HepG2 (cell line): ENCODE measurements around the gene PLK5.

Source experiments
- CAMTA2 ChIP-seq: sonication (generic); formaldehyde crosslinking; IDR thresholded peaks from 2 replicates; pipeline ENCODE4 v1.4.0; 2020; ENCODE audit warnings: mild to moderate bottlenecking, missing genetic modification reagents, borderline replicate concordance
- CBX5 ChIP-seq: sonication (generic); formaldehyde crosslinking; IDR thresholded peaks from 2 replicates; pipeline ENCODE4 v1.4.0; 2020; ENCODE audit warnings: missing genetic modification reagents, borderline replicate concordance
- CTCF ChIP-seq: sonication (generic); formaldehyde crosslinking; IDR thresholded peaks from 2 replicates; pipeline ENCODE4 v1.5.0; 2020; ENCODE audit warnings: mild to moderate bottlenecking, missing genetic modification reagents, moderate library complexity
- E2F1 ChIP-seq: sonication (generic); formaldehyde crosslinking; IDR thresholded peaks from 2 replicates; pipeline ENCODE4 v1.5.0; 2020; ENCODE audit warnings: missing genetic modification reagents
- HCFC1 ChIP-seq: fragments of 150-350 bp; IDR thresholded peaks from 2 replicates; pipeline ENCODE4 v1.6.1; 2014; ENCODE audit warnings: low read depth, low read length
- HNF4G ChIP-seq, 2 experiments: sonication (generic) in 1 of 2; formaldehyde crosslinking in 1 of 2; IDR thresholded peaks; 2 replicates each; pipeline versions ENCODE4 v1.4.0 to v1.6.1; 2011 to 2020; ENCODE audit warnings: borderline replicate concordance in 2 of 2, low read depth in 2 of 2, mild to moderate bottlenecking in 2 of 2, low read length in 1 of 2, missing genetic modification reagents in 1 of 2, moderate library complexity in 1 of 2
- NFE2L1 ChIP-seq: sonication (generic); formaldehyde crosslinking; IDR thresholded peaks from 2 replicates; pipeline ENCODE4 v1.4.0; 2020; ENCODE audit warnings: missing genetic modification reagents, mild to moderate bottlenecking, borderline replicate concordance
- PPARG ChIP-seq: conservative IDR thresholded peaks from 2 replicates; pipeline ENCODE4 v1.6.1; 2016; ENCODE audit warnings: missing biosample characterization, missing genetic modification reagents
- SIN3B ChIP-seq: fragments of 150-350 bp; IDR thresholded peaks from 2 replicates; pipeline ENCODE4 v1.6.1; 2014; ENCODE audit warnings: low read length
- ZBTB21 ChIP-seq: sonication (generic); formaldehyde crosslinking; IDR thresholded peaks from 2 replicates; pipeline ENCODE4 v1.4.0; 2020; ENCODE audit warnings: missing genetic modification reagents
- ZBTB49 ChIP-seq: sonication (generic); formaldehyde crosslinking; IDR thresholded peaks from 2 replicates; pipeline ENCODE4 v1.4.0; 2020; ENCODE audit warnings: missing genetic modification reagents, borderline replicate concordance

GRCh38 chr19:1478934-1479707, 44.8 kb upstream of the PLK5 start, which contains the start of gene C19orf25:
- 0 out of 2 replicates have a peak, but pooled peaks have one; percentile 62 for TF ChIP-seq CAMTA2 (CRISPR knock-in tag)
- no peak for TF ChIP-seq ZBTB21 (CRISPR knock-in tag)
- peak; percentile 37; the same call in 1 of the 2 replicates for TF ChIP-seq HCFC1
- TF ChIP-seq ZBTB49 (CRISPR knock-in tag), result no peak
- no peak for TF ChIP-seq HNF4G (IDR thresholded peaks at IDR 0.05; ENCODE audit: borderline replicate concordance, low read depth, low read length)
- peak; percentile 29; the same call in 1 of the 2 replicates for TF ChIP-seq HNF4G (CRISPR knock-in tag; IDR thresholded peaks at IDR 0.05; ENCODE audit: borderline replicate concordance, low read depth)
- TF ChIP-seq PPARG (CRISPR knock-in tag), result no peak; the same call in 1 of the 2 replicates
- no peak for TF ChIP-seq SIN3B
- peak; percentile 67; the same call in 1 of the 2 replicates for TF ChIP-seq E2F1 (CRISPR knock-in tag)
- no peak; the same call in 1 of the 2 replicates for TF ChIP-seq CBX5 (CRISPR knock-in tag)
- TF ChIP-seq NFE2L1 (CRISPR knock-in tag), result no peak
- TF ChIP-seq CTCF (CRISPR knock-in tag), result no peak
